Putamen (tissue), 1 donor: ENCODE data around the gene DPF3.

Experiments used
- DNase-seq: peaks from one replicate; pipeline ENCODE4 v3.0.0-alpha.2; 2016; ENCODE audit warnings: low spot score

Gene DPF3

GRCh38 chr14:72800296-72800695 is 93.6 kb downstream of the DPF3 start:
- DNase-seq, result no peak

GRCh38 chr14:72796935-72797334 is 97.0 kb downstream of the DPF3 start:
- DNase-seq, result peak; percentile 47

GRCh38 chr14:72793156-72793939 is 100.6 kb downstream of the DPF3 start:
- DNase-seq, result no peak

- DNase-seq, result peak; percentile 71
Observed at GRCh38 chr14:72792051-72792788, 101.7 kb downstream of the DPF3 start.

GRCh38 chr14:72790887-72791566 is 102.9 kb downstream of the DPF3 start:
- DNase-seq, result peak; percentile 49

GRCh38 chr14:72788972-72789728 is 104.8 kb downstream of the DPF3 start:
- DNase-seq, result no peak

- no peak for DNase-seq
Observed at GRCh38 chr14:72788255-72788654, 105.6 kb downstream of the DPF3 start.

- no peak for DNase-seq
Observed at GRCh38 chr14:72787841-72788240, 106.1 kb downstream of the DPF3 start.

- DNase-seq, result no peak
Observed at GRCh38 chr14:72786378-72787350, 107.2 kb downstream of the DPF3 start.

GRCh38 chr14:72783741-72784140 is 110.2 kb downstream of the DPF3 start:
- no peak for DNase-seq

- no peak for DNase-seq
Observed at GRCh38 chr14:72782817-72783216, 111.1 kb downstream of the DPF3 start.

- DNase-seq, result no peak
Observed at GRCh38 chr14:72781561-72782508, 112.1 kb downstream of the DPF3 start.

- DNase-seq, result no peak
Observed at GRCh38 chr14:72780751-72781150, 113.2 kb downstream of the DPF3 start.

GRCh38 chr14:72779679-72780078 is 114.2 kb downstream of the DPF3 start:
- DNase-seq, result no peak

GRCh38 chr14:72777636-72778035 is 116.3 kb downstream of the DPF3 start:
- DNase-seq, result no peak

- no peak for DNase-seq
Observed at GRCh38 chr14:72776701-72777261, 117.1 kb downstream of the DPF3 start.

GRCh38 chr14:72775923-72776554 is 117.9 kb downstream of the DPF3 start:
- no peak for DNase-seq

- DNase-seq, result no peak
Observed at GRCh38 chr14:72774894-72775620, 118.8 kb downstream of the DPF3 start.
